ENCODE results near the gene LRMDA.

LRMDA gene

GRCh38 chr10:76073524-76073923 is 642.1 kb downstream of the LRMDA start:
- no CpG with 5 or more reads among the region's 2 CpGs for WGBS (ENCODE audit: extremely low coverage, insufficient coverage, low lambda C conversion rate)

GRCh38 chr10:76074659-76075058 is 643.2 kb downstream of the LRMDA start:
- Histone ChIP-seq H3K27me3 (ENCODE audit: insufficient read depth, low read length, poor library complexity) (no peaks in the 10 kb centered on the region), H2BK120ac (ENCODE audit: low read depth, low read length) (no peak overlapping the region), H3K4ac (ENCODE audit: low read depth, low read length) (no peak overlapping the region), H2AK5ac (ENCODE audit: low read length) (no peak overlapping the region), H3K36me3 (ENCODE audit: control insufficient read depth, insufficient read depth, low read length) (no peaks in the 10 kb centered on the region), H3K27ac (ENCODE audit: low read depth, low read length) (no peak overlapping the region), H4K8ac (ENCODE audit: low read depth, low read length) (no peak overlapping the region), H2BK15ac (replicated peaks; ENCODE audit: low read depth) (no peak overlapping the region), H2BK5ac (ENCODE audit: low read length) (no peak overlapping the region), H3K56ac (ENCODE audit: low read length) (no peak overlapping the region), H3K9ac (ENCODE audit: low read length) (no peak overlapping the region), H4K5ac (ENCODE audit: low read length) (no peak overlapping the region), H3K4me1 (ENCODE audit: control insufficient read depth, low read depth, low read length) (no peaks in the 10 kb centered on the region), H3K79me1 (ENCODE audit: low read length) (no peaks in the 10 kb centered on the region), H3K23ac (ENCODE audit: low read length) (no peak overlapping the region), H3K79me2 (ENCODE audit: control insufficient read depth, insufficient read depth, low read length) (no peaks in the 10 kb centered on the region), H3K18ac (ENCODE audit: low read length) (no peak overlapping the region), H3K4me2 (ENCODE audit: low read length) (no peak overlapping the region), H3K4me3 (ENCODE audit: low read length) (no peak overlapping the region)
- no CpG with 5 or more reads among the region's 1 CpG for WGBS (ENCODE audit: extremely low coverage, insufficient coverage, low lambda C conversion rate)
- no peak for DNase-seq

More at GRCh38 chr10:76073524-76073923, 642.1 kb downstream of the LRMDA start:
- Histone ChIP-seq H3K23ac (ENCODE audit: low read length) (no peak overlapping the region), H3K79me2 (ENCODE audit: control insufficient read depth, insufficient read depth, low read length) (no peaks in the 10 kb centered on the region), H3K9ac (ENCODE audit: low read length) (no peak overlapping the region), H2AK5ac (ENCODE audit: low read length) (no peak overlapping the region), H3K36me3 (ENCODE audit: control insufficient read depth, insufficient read depth, low read length) (no peaks in the 10 kb centered on the region), H3K27me3 (ENCODE audit: insufficient read depth, low read length, poor library complexity) (no peaks in the 10 kb centered on the region), H2BK120ac (ENCODE audit: low read depth, low read length) (no peak overlapping the region), H3K4me3 (ENCODE audit: low read length) (no peak overlapping the region), H3K79me1 (ENCODE audit: low read length) (no peaks in the 10 kb centered on the region), H3K4me1 (ENCODE audit: control insufficient read depth, low read depth, low read length) (no peaks in the 10 kb centered on the region), H3K18ac (ENCODE audit: low read length) (no peak overlapping the region), H4K5ac (ENCODE audit: low read length) (no peak overlapping the region), H4K8ac (ENCODE audit: low read depth, low read length) (no peak overlapping the region), H2BK15ac (replicated peaks; ENCODE audit: low read depth) (no peak overlapping the region), H3K4ac (ENCODE audit: low read depth, low read length) (no peak overlapping the region), H2BK5ac (ENCODE audit: low read length) (no peak overlapping the region), H3K4me2 (ENCODE audit: low read length) (no peak overlapping the region), H3K27ac (ENCODE audit: low read depth, low read length) (no peak overlapping the region), H3K56ac (ENCODE audit: low read length) (no peak overlapping the region)
- DNase-seq = no peak

- peak overlapping the region; percentile 22 for H3K56ac ChIP-seq (ENCODE audit: low read length)
- no peaks in the 10 kb centered on the region for H3K79me1 ChIP-seq (ENCODE audit: low read length)
- peak overlapping the region; percentile 68 for H3K18ac ChIP-seq (ENCODE audit: low read length)
- no peaks in the 10 kb centered on the region for H3K36me3 ChIP-seq (ENCODE audit: control insufficient read depth, insufficient read depth, low read length)
- no peak overlapping the region for H3K23ac ChIP-seq (ENCODE audit: low read length)
- H4K5ac ChIP-seq (ENCODE audit: low read length) = no peak overlapping the region
- no peak overlapping the region for H3K4ac ChIP-seq (ENCODE audit: low read depth, low read length)
- H3K4me3 ChIP-seq (ENCODE audit: low read length) = no peak overlapping the region
- peak overlapping the region; percentile 87 for H2BK5ac ChIP-seq (ENCODE audit: low read length)
- no peak overlapping the region for H3K9ac ChIP-seq (ENCODE audit: low read length)
- H3K79me2 ChIP-seq (ENCODE audit: control insufficient read depth, insufficient read depth, low read length) = no peaks in the 10 kb centered on the region
- H3K27me3 ChIP-seq (ENCODE audit: insufficient read depth, low read length, poor library complexity) = no peaks in the 10 kb centered on the region
- peak overlapping the region; percentile 82 for H2BK120ac ChIP-seq (ENCODE audit: low read depth, low read length)
- H2AK5ac ChIP-seq (ENCODE audit: low read length) = peak overlapping the region; percentile 91
- H3K27ac ChIP-seq (ENCODE audit: low read depth, low read length) = no peak overlapping the region
- peaks cover 13% of the 10 kb centered on the region for H3K4me1 ChIP-seq (ENCODE audit: control insufficient read depth, low read depth, low read length)
- H3K4me2 ChIP-seq (ENCODE audit: low read length) = no peak overlapping the region
- no peak for DNase-seq
- no peak overlapping the region for H4K8ac ChIP-seq (ENCODE audit: low read depth, low read length)
- peak overlapping the region; percentile 47 for H2BK15ac ChIP-seq (replicated peaks; ENCODE audit: low read depth)
These were observed 649.0 kb downstream of the LRMDA start for GRCh38 chr10:76080451-76080850.

GRCh38 chr10:76080991-76081390 is 649.6 kb downstream of the LRMDA start:
- Histone ChIP-seq H3K27ac (ENCODE audit: low read depth, low read length) (peak overlapping the region; percentile 55), H3K4me2 (ENCODE audit: low read length) (no peak overlapping the region), H3K56ac (ENCODE audit: low read length) (no peak overlapping the region), H2BK15ac (replicated peaks; ENCODE audit: low read depth) (no peak overlapping the region), H3K27me3 (ENCODE audit: insufficient read depth, low read length, poor library complexity) (no peaks in the 10 kb centered on the region), H3K79me2 (ENCODE audit: control insufficient read depth, insufficient read depth, low read length) (no peaks in the 10 kb centered on the region), H3K4me1 (ENCODE audit: control insufficient read depth, low read depth, low read length) (peaks cover 16% of the 10 kb centered on the region), H4K5ac (ENCODE audit: low read length) (no peak overlapping the region), H2BK5ac (ENCODE audit: low read length) (peak overlapping the region; percentile 87), H3K9ac (ENCODE audit: low read length) (no peak overlapping the region), H3K18ac (ENCODE audit: low read length) (peak overlapping the region; percentile 78), H3K36me3 (ENCODE audit: control insufficient read depth, insufficient read depth, low read length) (no peaks in the 10 kb centered on the region), H2BK120ac (ENCODE audit: low read depth, low read length) (peak overlapping the region; percentile 82), H3K4me3 (ENCODE audit: low read length) (no peak overlapping the region), H4K8ac (ENCODE audit: low read depth, low read length) (no peak overlapping the region), H2AK5ac (ENCODE audit: low read length) (no peak overlapping the region), H3K4ac (ENCODE audit: low read depth, low read length) (no peak overlapping the region), H3K23ac (ENCODE audit: low read length) (no peak overlapping the region), H3K79me1 (ENCODE audit: low read length) (no peaks in the 10 kb centered on the region)
- DNase-seq = peak; percentile 52
- WGBS (ENCODE audit: extremely low coverage, insufficient coverage, low lambda C conversion rate) = no CpG with 5 or more reads among the region's 3 CpGs

- Histone ChIP-seq H2BK5ac (ENCODE audit: low read length) (peak overlapping the region; percentile 77), H3K9ac (ENCODE audit: low read length) (no peak overlapping the region), H4K8ac (ENCODE audit: low read depth, low read length) (no peak overlapping the region), H4K5ac (ENCODE audit: low read length) (no peak overlapping the region), H3K36me3 (ENCODE audit: control insufficient read depth, insufficient read depth, low read length) (no peaks in the 10 kb centered on the region), H3K79me2 (ENCODE audit: control insufficient read depth, insufficient read depth, low read length) (no peaks in the 10 kb centered on the region), H3K56ac (ENCODE audit: low read length) (peak overlapping the region; percentile 8), H3K4me1 (ENCODE audit: control insufficient read depth, low read depth, low read length) (peaks cover 16% of the 10 kb centered on the region), H3K27ac (ENCODE audit: low read depth, low read length) (peak overlapping the region; percentile 90), H3K23ac (ENCODE audit: low read length) (no peak overlapping the region), H3K18ac (ENCODE audit: low read length) (peak overlapping the region; percentile 81), H3K4ac (ENCODE audit: low read depth, low read length) (peak overlapping the region; percentile 96), H3K27me3 (ENCODE audit: insufficient read depth, low read length, poor library complexity) (no peaks in the 10 kb centered on the region), H2BK120ac (ENCODE audit: low read depth, low read length) (peak overlapping the region; percentile 94), H3K4me3 (ENCODE audit: low read length) (no peak overlapping the region), H3K79me1 (ENCODE audit: low read length) (no peaks in the 10 kb centered on the region), H2AK5ac (ENCODE audit: low read length) (peak overlapping the region; percentile 31), H3K4me2 (ENCODE audit: low read length) (no peak overlapping the region), H2BK15ac (replicated peaks; ENCODE audit: low read depth) (peak overlapping the region; percentile 79)
- DNase-seq = no peak
- no CpG with 5 or more reads among the region's 3 CpGs for WGBS (ENCODE audit: extremely low coverage, insufficient coverage, low lambda C conversion rate)
These were observed 650.8 kb downstream of the LRMDA start for GRCh38 chr10:76082232-76082631.

- peak overlapping the region; percentile 96 for H2BK5ac ChIP-seq (ENCODE audit: low read length)
- peak; percentile 100 for DNase-seq
- peaks cover 16% of the 10 kb centered on the region for H3K4me1 ChIP-seq (ENCODE audit: control insufficient read depth, low read depth, low read length)
- H4K5ac ChIP-seq (ENCODE audit: low read length) = no peak overlapping the region
- peak overlapping the region; percentile 78 for H3K56ac ChIP-seq (ENCODE audit: low read length)
- H3K4me2 ChIP-seq (ENCODE audit: low read length) = no peak overlapping the region
- peak overlapping the region; percentile 90 for H3K27ac ChIP-seq (ENCODE audit: low read depth, low read length)
- no peaks in the 10 kb centered on the region for H3K36me3 ChIP-seq (ENCODE audit: control insufficient read depth, insufficient read depth, low read length)
- H3K23ac ChIP-seq (ENCODE audit: low read length) = no peak overlapping the region
- no peak overlapping the region for H4K8ac ChIP-seq (ENCODE audit: low read depth, low read length)
- peak overlapping the region; percentile 72 for H3K18ac ChIP-seq (ENCODE audit: low read length)
- no CpG with 5 or more reads among the region's 1 CpG for WGBS (ENCODE audit: extremely low coverage, insufficient coverage, low lambda C conversion rate)
- H3K79me1 ChIP-seq (ENCODE audit: low read length) = no peaks in the 10 kb centered on the region
- peak overlapping the region; percentile 63 for H3K4ac ChIP-seq (ENCODE audit: low read depth, low read length)
- no peaks in the 10 kb centered on the region for H3K79me2 ChIP-seq (ENCODE audit: control insufficient read depth, insufficient read depth, low read length)
- H2AK5ac ChIP-seq (ENCODE audit: low read length) = no peak overlapping the region
- H3K4me3 ChIP-seq (ENCODE audit: low read length) = no peak overlapping the region
- H3K27me3 ChIP-seq (ENCODE audit: insufficient read depth, low read length, poor library complexity) = no peaks in the 10 kb centered on the region
- no peak overlapping the region for H3K9ac ChIP-seq (ENCODE audit: low read length)
- no peak overlapping the region for H2BK120ac ChIP-seq (ENCODE audit: low read depth, low read length)
- H2BK15ac ChIP-seq (replicated peaks; ENCODE audit: low read depth) = no peak overlapping the region
These were observed 651.5 kb downstream of the LRMDA start for GRCh38 chr10:76082956-76083355.
